ENCODE measurements around the gene KRTAP2-2. TPM values are rescaled to one million over a fixed set of nuclear protein-coding genes. Genes with fewer than 3 reads are reported as not detected.
"Not testable (repeated sequence)": the region's sequence is repeated elsewhere in the genome, so short reads cannot be mapped to it uniquely, and the experiment has no call there.

Gene KRTAP2-2, protein sequence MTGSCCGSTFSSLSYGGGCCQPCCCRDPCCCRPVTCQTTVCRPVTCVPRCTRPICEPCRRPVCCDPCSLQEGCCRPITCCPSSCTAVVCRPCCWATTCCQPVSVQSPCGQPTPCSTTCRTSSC
- total RNA-seq (2021; fragmentation: NEBNext Ultra II Directional; extraction: Animal tissue kit (Norgen Biotek cat#: 25700)) (not detected in 2 replicates), polyA plus RNA-seq (2011; rRNA removed) (not detected in 2 replicates), polyA minus RNA-seq (2011; rRNA and poly(A)+ RNA removed) (not detected in 2 replicates)
- not detected for polyA plus RNA-seq (2011; cell fraction: cytosol; rRNA removed)
- not detected for polyA plus RNA-seq (2011; cell fraction: nucleus; rRNA removed)
- polyA plus RNA-seq (2012, experiment 1 of 2): not detected in 4 replicates
- not detected for polyA plus RNA-seq (2012, experiment 2 of 2)
- polyA plus RNA-seq (2013, experiment 1 of 2): not detected
- polyA plus RNA-seq (2013, experiment 2 of 2): not detected
- polyA minus RNA-seq (2011; cell fraction: cytosol; rRNA and poly(A)+ RNA removed): not detected
- not detected for polyA minus RNA-seq (2011; cell fraction: nucleus; rRNA and poly(A)+ RNA removed)
- long read RNA-seq, experiment 1: 0 reads
- long read RNA-seq, experiment 2: 0 reads

DNA sequence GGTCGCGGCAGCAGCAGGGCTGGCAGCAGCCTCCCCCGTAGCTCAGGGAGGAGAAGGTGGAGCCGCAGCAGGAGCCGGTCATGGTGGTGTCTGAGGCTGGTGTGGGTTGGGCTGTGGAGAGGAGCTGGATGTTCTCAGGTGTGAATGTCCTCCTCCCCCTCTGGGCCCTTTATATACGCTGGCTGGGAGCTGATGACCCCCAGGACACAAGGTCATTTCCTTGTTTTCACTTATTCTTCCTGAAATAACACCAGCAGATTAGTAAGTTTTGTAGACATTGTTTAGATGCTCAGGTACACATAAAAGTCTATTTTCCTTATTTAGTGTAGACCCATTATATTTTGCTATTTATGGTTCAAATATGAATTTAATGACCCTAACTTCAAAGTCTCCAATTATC is at the start of gene KRTAP2-2:
KRTAP2-2 (minus strand) TSS at position 101 of the 400 bp plus-strand sequence; CDS start at position 82, 19 bp downstream.
- H3K56ac ChIP-seq (replicated peaks; ENCODE audit: insufficient read length, low read depth, low read length); H3K9me3 ChIP-seq (ENCODE audit: insufficient read depth in 2 of 2, low read depth in 1 of 2, low read length in 1 of 2); H4K8ac ChIP-seq (ENCODE audit: extremely low read depth, insufficient read depth, low read length); H3K23me2 ChIP-seq (ENCODE audit: low read depth, low read length); H3K4ac ChIP-seq (replicated peaks; ENCODE audit: insufficient read length, low read depth, low read length); H2BK120ac ChIP-seq (replicated peaks; ENCODE audit: low read depth, low read length); H2BK15ac ChIP-seq (ENCODE audit: low read length); H3K23ac ChIP-seq (ENCODE audit: insufficient read length); H3K27me3 ChIP-seq (replicated peaks in 1 of 4; ENCODE audit: control insufficient read depth in 3 of 4, extremely low read depth in 1 of 4, insufficient read depth in 3 of 4, low read length in 3 of 4); H4K20me1 ChIP-seq (replicated peaks in 1 of 2; ENCODE audit: control insufficient read depth in 1 of 2, insufficient read depth in 2 of 2, low read length in 2 of 2); H3K4me3 ChIP-seq (ENCODE audit: extremely low read depth in 1 of 4, insufficient read depth in 2 of 4, low read depth in 3 of 4, low read length in 4 of 4); H2BK20ac ChIP-seq (ENCODE audit: low read length); H2AFZ ChIP-seq (ENCODE audit: low read length); H2BK5ac ChIP-seq (ENCODE audit: low read depth, low read length); H3K4me2 ChIP-seq (ENCODE audit: insufficient read depth in 1 of 2, low read depth in 2 of 2, low read length in 2 of 2); H3K36me3 ChIP-seq (ENCODE audit: control insufficient read depth in 2 of 4, insufficient read depth in 4 of 4, low read length in 3 of 4); DNase-seq (ENCODE audit: low read depth in 1 of 2, low spot score in 2 of 2); H4K5ac ChIP-seq (ENCODE audit: insufficient read length, low read depth, low read length); FAIRE-seq; POLR2A ChIA-PET (ENCODE audit: partially characterized antibody); CTCF ChIA-PET (ENCODE audit: partially characterized antibody); H3K9ac ChIP-seq (replicated peaks in 1 of 4; ENCODE audit: extremely low read depth in 1 of 4, low read depth in 3 of 4, low read length in 3 of 4); H3K27ac ChIP-seq (ENCODE audit: low read depth, low read length); H3K79me1 ChIP-seq (ENCODE audit: low read depth, low read length); H2AK5ac ChIP-seq (ENCODE audit: low read depth, low read length); H4K91ac ChIP-seq (replicated peaks; ENCODE audit: insufficient read length, low read length); H3K4me1 ChIP-seq (replicated peaks in 1 of 4; ENCODE audit: control insufficient read depth in 3 of 4, insufficient read depth in 4 of 4, low read length in 3 of 4); H3K79me2 ChIP-seq (ENCODE audit: control insufficient read depth in 1 of 2, insufficient read depth in 2 of 2, low read length in 2 of 2); H2BK12ac ChIP-seq (ENCODE audit: low read depth, low read length); H3K18ac ChIP-seq (ENCODE audit: extremely low read depth, low read length); H3K14ac ChIP-seq (ENCODE audit: insufficient read length): not testable (repeated sequence)
- WGBS, 2 experiments (ENCODE audit: extremely low coverage in 1 of 2, insufficient coverage in 1 of 2, insufficient read length in 1 of 2, insufficient replicate concordance in 2 of 2, low coverage in 1 of 2, low lambda C conversion rate in 2 of 2, missing lambda C conversion rate in 1 of 2): 100% methylated on average over 1 of the region's 6 CpGs; no CpG with 5 or more reads in 1 of the 2 experiments

Data from H1 (cell line).